HG03060 (cell line): Measurements from ENCODE around the gene XYLT2.
"Not testable (repeated sequence)": the region's sequence is repeated elsewhere in the genome, so short reads cannot be mapped to it uniquely, and the experiment has no call there.

Source experiments
- ATAC-seq: cut with Tn5 transposase; IDR thresholded peaks from one replicate; pipeline ENCODE4 v1.9.1; 2021; ENCODE audit warnings: low read depth, moderate number of reproducible peaks; ENCODE audit not compliant: unreplicated experiment

XYLT2 gene

DNA sequence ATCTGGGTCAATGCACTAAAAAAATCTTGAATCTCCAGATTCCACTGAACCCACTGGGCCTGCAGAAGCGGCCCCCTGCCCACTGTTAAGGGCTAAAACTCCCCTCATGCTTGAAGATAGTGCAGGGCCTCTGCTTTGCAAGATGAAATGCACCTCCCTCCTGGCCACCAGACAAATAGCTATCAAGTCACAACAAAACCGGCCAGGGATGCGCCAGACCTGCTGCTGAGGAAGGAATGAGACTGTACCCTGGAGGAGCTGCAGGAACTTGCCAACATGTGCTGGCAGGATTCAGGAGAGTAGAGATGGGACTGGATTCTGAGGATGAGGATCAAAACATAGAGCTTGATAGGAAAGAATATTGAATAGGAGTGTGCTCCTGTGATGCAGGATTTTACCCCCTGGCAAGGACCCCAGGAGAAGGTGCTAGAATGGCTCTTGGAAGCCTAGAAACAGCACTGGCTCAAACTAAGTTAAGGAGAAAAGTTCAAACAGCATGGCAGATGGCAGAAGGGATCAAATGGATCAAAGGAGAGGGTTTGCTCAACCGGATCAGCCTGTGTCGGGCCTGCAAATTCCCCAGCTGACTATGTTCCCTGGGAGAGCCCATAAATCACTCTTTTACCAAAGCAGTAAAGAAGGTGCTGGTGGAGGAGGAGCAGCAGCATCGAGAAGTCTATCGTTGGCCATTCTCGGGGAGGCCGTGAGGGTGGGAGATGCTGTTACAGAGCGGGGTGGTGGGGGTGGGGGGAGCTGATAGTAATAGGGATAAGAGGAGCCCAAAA lies 27.2 kb upstream of the XYLT2 start:
- no peak for ATAC-seq

GRCh38 chr17:50319306-50320004 lies 26.5 kb upstream of the XYLT2 start:
- no peak for ATAC-seq

- ATAC-seq: no peak
Observed at GRCh38 chr17:50322271-50322670, 23.7 kb upstream of the XYLT2 start.

- no peak for ATAC-seq
Observed at GRCh38 chr17:50323060-50323459, 22.9 kb upstream of the XYLT2 start.

DNA sequence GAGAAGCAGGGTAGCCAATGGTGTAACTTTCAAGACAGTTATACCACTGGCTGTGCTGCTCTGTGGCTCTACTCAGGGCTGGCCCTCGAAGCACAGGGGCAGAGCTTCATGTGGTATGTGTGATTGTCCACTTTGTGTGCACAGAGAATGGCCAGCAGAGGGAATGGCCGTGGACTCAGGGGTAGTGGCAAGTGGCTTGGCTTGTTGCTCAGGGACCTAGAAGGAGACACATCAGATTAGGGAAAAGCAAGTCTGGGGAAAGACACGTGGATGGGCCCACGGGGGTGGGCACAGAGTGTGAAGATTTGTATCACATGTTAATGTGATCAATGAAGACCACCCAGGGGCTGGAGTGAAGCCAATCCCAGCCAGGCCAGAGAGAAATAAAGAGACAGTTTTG lies 20.0 kb upstream of the XYLT2 start:
- ATAC-seq: no peak

DNA sequence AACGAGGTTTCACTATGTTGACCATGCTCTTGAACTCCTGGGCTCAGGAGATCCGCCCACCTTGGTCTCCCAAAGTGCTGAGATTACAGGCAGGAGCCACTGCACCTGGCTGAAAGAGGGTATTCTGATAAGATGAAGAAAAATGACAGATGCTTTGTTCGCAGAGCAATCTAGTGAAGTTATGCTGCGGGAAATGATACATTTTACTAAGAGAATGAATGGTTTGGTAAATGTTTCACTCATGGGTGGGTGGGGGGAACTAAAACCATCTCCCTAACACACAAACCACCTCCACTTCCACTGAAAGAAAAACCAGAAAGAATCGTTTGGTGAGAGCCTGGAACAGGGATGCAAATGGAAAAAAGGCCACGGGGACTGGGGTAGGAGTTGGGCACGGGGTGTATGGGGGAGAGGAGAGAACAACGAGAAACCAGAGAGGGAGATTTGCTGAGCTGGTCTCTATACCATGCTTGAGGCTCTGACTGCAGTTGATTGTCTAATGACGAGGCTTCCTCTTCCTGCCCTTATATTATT lies 19.0 kb upstream of the XYLT2 start:
- no peak for ATAC-seq

DNA sequence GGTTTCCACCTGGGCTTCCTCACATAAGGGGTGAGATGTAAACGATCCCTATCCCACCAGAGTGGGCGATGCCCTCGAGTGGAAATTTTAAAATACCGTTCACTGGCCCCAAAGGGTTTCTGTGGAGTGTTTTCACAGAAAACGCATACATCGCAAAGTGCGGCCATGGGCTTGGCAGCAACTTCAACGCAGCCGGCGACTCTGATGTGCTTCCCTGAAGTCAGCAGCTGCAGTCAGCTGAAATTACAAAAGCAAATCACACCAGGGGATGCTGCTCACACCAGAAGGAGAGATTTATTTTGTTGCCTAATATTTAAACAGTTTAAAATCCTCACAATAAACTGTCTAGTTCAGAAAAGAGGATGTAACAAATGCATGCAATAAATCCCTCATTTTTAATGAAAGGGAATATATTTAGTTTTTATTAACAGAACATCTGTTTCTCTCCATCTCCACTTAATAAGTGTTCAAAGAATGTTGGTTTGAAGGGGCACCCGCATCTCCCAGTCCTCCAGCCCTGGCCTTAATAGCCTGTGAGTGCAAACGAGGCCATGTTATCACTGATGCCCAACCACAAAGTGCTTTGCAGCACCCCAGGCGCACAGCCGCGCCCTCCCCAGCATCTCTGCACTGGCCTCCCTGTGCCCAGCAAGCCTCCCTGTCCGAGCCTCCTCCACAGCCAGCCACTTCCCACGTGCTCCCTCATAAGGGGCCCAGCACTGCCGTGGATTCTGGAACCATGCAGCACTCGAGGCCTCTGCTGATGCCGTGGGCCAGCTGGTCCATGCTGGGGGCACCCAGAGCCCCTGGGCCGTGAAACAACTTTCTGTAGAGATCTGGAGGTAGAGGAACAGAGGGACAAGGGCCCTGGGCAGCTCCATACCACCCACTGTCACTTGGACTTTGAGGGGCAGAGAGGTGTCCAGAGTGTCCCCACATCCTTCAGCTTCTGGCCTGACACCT lies 17.3 kb upstream of the XYLT2 start:
- ATAC-seq: no peak

DNA sequence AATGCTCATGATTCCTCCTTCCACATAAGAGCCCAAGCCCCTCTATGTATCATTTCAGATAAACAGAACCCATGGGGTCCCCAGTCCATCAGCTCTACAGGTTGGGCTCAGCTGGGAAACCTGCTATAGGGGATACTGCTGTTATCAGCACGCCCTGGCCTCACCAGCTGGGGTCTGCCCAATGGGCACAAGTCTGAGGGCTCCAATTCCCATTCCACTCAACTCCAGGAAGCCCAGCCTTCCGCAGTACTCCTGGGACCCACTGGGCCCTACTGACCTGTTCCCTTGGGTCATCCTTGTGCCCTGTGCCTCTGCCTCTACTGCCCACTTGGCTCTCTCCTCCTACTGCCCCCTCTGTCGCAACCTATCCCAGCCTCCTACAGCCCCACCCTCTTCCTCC lies 16.2 kb upstream of the XYLT2 start:
- ATAC-seq: no peak

- no peak for ATAC-seq
Observed at GRCh38 chr17:50330151-50330775, 15.7 kb upstream of the XYLT2 start.

- ATAC-seq: no peak
Observed at GRCh38 chr17:50331085-50331791, 14.7 kb upstream of the XYLT2 start.

GRCh38 chr17:50332196-50332595 lies 13.7 kb upstream of the XYLT2 start:
- no peak for ATAC-seq

GRCh38 chr17:50333291-50334057 lies 12.5 kb upstream of the XYLT2 start:
- ATAC-seq: not testable (repeated sequence)

- no peak for ATAC-seq
Observed at GRCh38 chr17:50337956-50338355, 8.0 kb upstream of the XYLT2 start.

DNA sequence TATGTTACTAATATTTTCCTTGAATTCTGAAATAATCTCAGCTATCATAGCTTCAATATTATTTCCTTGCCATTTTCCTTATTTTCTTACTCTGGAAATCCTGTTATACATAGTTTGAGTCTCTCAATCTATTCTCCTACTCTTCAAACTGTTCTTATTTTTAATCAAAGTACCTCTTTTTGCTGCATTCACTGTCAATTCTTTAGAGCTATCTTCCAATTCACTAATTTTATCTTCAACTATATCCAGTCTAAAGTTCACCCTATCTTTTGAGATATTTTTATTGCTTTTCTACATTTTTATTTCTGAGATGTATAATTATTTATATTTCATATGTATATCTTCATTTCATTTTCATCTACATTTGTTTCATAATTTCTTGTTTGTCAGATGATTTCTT lies 7.3 kb upstream of the XYLT2 start:
- ATAC-seq: no peak

- no peak for ATAC-seq
Observed at GRCh38 chr17:50339381-50339780, 6.5 kb upstream of the XYLT2 start.

DNA sequence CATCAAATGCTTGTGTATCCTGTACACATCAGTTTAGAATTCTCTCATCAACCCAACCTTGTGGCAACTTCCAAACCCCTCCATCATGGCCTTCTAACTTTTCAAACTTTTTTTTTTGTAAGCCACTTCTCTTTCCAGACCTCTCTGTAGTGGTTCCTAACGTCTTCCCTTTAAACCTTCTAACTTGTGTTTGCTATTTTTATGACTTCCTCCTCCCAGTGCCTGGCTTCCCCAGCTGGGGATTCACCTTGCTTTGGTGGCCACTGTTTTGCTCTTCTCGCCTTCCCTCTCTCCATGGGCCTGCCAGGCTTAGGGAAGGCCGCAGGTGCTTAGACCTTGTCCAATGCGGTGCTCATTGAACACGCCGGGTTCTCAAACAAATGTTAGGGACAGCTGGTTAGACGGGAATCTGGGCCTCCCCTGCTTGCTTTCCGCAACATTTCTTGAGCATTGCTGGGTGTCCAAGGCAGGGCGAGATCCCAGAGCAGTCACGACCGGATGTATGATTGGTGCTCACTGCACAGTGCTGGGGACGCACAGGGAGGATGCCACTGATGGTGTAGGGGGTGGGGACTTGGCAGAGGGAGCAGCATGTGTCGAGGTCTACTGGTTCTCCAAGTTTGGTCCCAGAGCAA lies 1.1 kb upstream of the XYLT2 start:
- ATAC-seq: no peak

- ATAC-seq: no peak
Observed at GRCh38 chr17:50346313-50347116, 589 bp downstream of the XYLT2 start.
